ENCODE results near the gene ZGPAT.
"Not testable (repeated sequence)": the region's sequence is repeated elsewhere in the genome, so short reads cannot be mapped to it uniquely, and the experiment has no call there.

The ZGPAT gene

GRCh38 chr20:63707558-63708300 is at the start of gene ZGPAT, which contains the start of gene ARFRP1:
Gene ZGPAT, plus strand, starts transcription at chr20:63708039. Its CDS starts 542 bp downstream, at chr20:63708581.
Gene ARFRP1, minus strand, starts transcription at chr20:63707976. Its CDS starts 885 bp downstream, at chr20:63707091.
- peak; percentile 89 for DNase-seq (ENCODE audit: low spot score)

GRCh38 chr20:63658749-63659187 is 49.1 kb upstream of the ZGPAT start:
- DNase-seq (ENCODE audit: low spot score) = no peak

- DNase-seq (ENCODE audit: low spot score) = no peak
Measured at GRCh38 chr20:63659370-63659769, 48.5 kb upstream of the ZGPAT start.

- not testable (repeated sequence) for DNase-seq (ENCODE audit: low spot score)
Measured at GRCh38 chr20:63660174-63660573, 47.7 kb upstream of the ZGPAT start.

- no peak for DNase-seq (ENCODE audit: low spot score)
Measured at GRCh38 chr20:63660622-63661021, 47.2 kb upstream of the ZGPAT start.

- no peak for DNase-seq (ENCODE audit: low spot score)
Measured at GRCh38 chr20:63661108-63661507, 46.7 kb upstream of the ZGPAT start.

- DNase-seq (ENCODE audit: low spot score) = no peak
Measured at GRCh38 chr20:63661959-63662812, 45.7 kb upstream of the ZGPAT start.

GRCh38 chr20:63662813-63663189 is 45.0 kb upstream of the ZGPAT start:
- DNase-seq (ENCODE audit: low spot score) = no peak

- no peak for DNase-seq (ENCODE audit: low spot score)
Measured at GRCh38 chr20:63663332-63664066, 44.3 kb upstream of the ZGPAT start.

- DNase-seq (ENCODE audit: low spot score) = no peak
Measured at GRCh38 chr20:63664143-63664851, 43.5 kb upstream of the ZGPAT start.

GRCh38 chr20:63664861-63665594 is 42.8 kb upstream of the ZGPAT start:
- DNase-seq (ENCODE audit: low spot score) = no peak

GRCh38 chr20:63665708-63666107 is 42.1 kb upstream of the ZGPAT start:
- DNase-seq (ENCODE audit: low spot score) = no peak

GRCh38 chr20:63667858-63668257 is 40.0 kb upstream of the ZGPAT start:
- DNase-seq (ENCODE audit: low spot score) = no peak

- no peak for DNase-seq (ENCODE audit: low spot score)
Measured at GRCh38 chr20:63668351-63668750, 39.5 kb upstream of the ZGPAT start.

GRCh38 chr20:63671695-63672094 is 36.1 kb upstream of the ZGPAT start:
- DNase-seq (ENCODE audit: low spot score) = not testable (repeated sequence)

- DNase-seq (ENCODE audit: low spot score) = no peak
Measured at GRCh38 chr20:63672666-63673065, 35.2 kb upstream of the ZGPAT start.

- no peak for DNase-seq (ENCODE audit: low spot score)
Measured at GRCh38 chr20:63673951-63674350, 33.9 kb upstream of the ZGPAT start.

- no peak for DNase-seq (ENCODE audit: low spot score)
Measured at GRCh38 chr20:63675681-63676368, 32.0 kb upstream of the ZGPAT start.

GRCh38 chr20:63678071-63678470 is 29.8 kb upstream of the ZGPAT start:
- DNase-seq (ENCODE audit: low spot score) = no peak
